Raji (cell line): Measurements from ENCODE around the gene SGSM2.

Source experiments
- POLR2A ChIP-seq: IDR thresholded peaks from 2 replicates; pipeline ENCODE4 v1.6.1; 2011; ENCODE audit warnings: low read depth, low read length, control low read depth; ENCODE audit not compliant: insufficient read depth

Gene SGSM2

GRCh38 chr17:2371183-2372130, 34.2 kb downstream of the SGSM2 start:
- no peak for TF ChIP-seq POLR2A

- no peak for TF ChIP-seq POLR2A
Measured at GRCh38 chr17:2372180-2372579, 34.9 kb downstream of the SGSM2 start.

GRCh38 chr17:2372681-2373080, 35.4 kb downstream of the SGSM2 start:
- TF ChIP-seq POLR2A, result no peak

- no peak for TF ChIP-seq POLR2A
Measured at GRCh38 chr17:2373179-2373578, 35.9 kb downstream of the SGSM2 start.

- TF ChIP-seq POLR2A, result no peak
Measured at GRCh38 chr17:2374549-2375285, 37.4 kb downstream of the SGSM2 start.

GRCh38 chr17:2375406-2375805, 38.1 kb downstream of the SGSM2 start:
- TF ChIP-seq POLR2A, result no peak

GRCh38 chr17:2376107-2376506, 38.8 kb downstream of the SGSM2 start:
- TF ChIP-seq POLR2A, result no peak

- no peak for TF ChIP-seq POLR2A
Measured at GRCh38 chr17:2377659-2378058, 40.4 kb downstream of the SGSM2 start.

GRCh38 chr17:2378905-2379304, 41.6 kb downstream of the SGSM2 start:
- TF ChIP-seq POLR2A, result no peak

- TF ChIP-seq POLR2A, result no peak
Measured at GRCh38 chr17:2379489-2380225, 42.4 kb downstream of the SGSM2 start.

- TF ChIP-seq POLR2A, result no peak
Measured at GRCh38 chr17:2380226-2380922, 43.1 kb downstream of the SGSM2 start.

GRCh38 chr17:2380950-2381649, 43.8 kb downstream of the SGSM2 start:
- TF ChIP-seq POLR2A, result no peak

- TF ChIP-seq POLR2A, result no peak
Measured at GRCh38 chr17:2383628-2384167, 46.4 kb downstream of the SGSM2 start.

- no peak for TF ChIP-seq POLR2A
Measured at GRCh38 chr17:2384439-2385127, 47.3 kb downstream of the SGSM2 start.
